GF-D8 (cell line): ENCODE data around the gene ELF5.

Source experiments
- DNase-seq: peaks from one replicate; lab custom pipeline; 2025; lab: John Stamatoyannopoulos, UW

ELF5 gene

GRCh38 chr11:34451053-34451452, 62.5 kb downstream of the ELF5 start:
- peak; percentile 2 for DNase-seq

GRCh38 chr11:34449013-34449412, 64.6 kb downstream of the ELF5 start:
- peak; percentile 49 for DNase-seq

DNA sequence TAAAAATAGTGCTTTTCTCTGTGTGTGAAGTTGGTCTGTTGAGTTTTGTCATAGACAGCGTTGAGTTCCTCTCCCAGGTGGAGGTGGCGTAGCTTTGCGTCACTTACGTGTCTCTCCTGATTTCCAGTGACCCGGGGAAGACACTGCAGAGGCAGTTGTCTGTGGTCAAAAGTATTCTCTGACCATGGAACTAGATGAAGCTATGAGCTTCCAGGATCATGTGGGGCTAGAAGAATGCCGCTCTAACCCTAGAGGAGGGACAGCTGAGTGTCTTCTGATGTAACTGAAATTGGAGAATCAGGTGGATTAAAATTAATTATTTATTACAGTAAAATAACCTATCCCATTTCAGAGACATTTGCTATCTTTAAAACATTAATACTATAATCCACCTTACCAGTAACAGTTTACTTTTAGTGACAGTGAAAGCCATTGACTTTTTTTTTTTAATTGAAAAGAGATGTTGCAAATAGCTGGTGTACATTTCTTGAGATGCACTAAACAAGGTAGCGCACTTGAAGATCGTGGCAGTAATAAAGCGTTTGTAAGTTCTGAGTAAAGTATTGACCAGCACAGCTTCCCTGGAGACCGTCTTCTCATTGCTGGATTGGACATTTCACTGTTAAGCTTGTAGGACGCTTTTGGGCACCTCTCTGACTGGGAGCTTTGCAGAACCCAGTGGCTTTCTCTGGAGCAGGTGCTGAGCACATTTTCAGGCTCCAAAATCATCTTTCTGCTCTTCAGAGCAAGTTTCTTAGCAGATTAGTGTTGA, 65.2 kb downstream of the ELF5 start:
- DNase-seq, result no peak

- no peak for DNase-seq
These were observed 66.5 kb downstream of the ELF5 start for GRCh38 chr11:34447044-34447443.

- no peak for DNase-seq
These were observed 67.2 kb downstream of the ELF5 start for GRCh38 chr11:34446386-34446785.

DNA sequence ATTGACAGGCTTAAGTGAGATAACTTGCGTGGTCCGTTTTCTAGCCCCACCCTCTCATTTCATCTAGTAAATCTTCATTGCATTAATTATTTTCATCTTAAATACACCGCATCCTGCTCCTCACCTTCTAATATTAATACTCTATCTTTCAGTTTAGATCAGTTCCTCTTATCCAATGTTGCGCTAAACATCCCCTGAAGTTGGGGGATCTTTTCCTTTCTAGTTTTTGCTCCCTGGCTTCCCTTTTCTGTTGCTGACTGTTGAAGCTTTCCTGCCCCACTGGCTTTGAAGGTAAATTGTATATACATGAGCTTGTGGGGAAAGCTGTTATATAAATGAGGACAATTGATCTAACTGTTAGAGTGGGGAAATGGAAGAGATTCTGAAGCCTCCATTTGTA, 67.6 kb downstream of the ELF5 start:
- DNase-seq, result no peak

GRCh38 chr11:34444428-34444827, 69.2 kb downstream of the ELF5 start:
- no peak for DNase-seq

DNA sequence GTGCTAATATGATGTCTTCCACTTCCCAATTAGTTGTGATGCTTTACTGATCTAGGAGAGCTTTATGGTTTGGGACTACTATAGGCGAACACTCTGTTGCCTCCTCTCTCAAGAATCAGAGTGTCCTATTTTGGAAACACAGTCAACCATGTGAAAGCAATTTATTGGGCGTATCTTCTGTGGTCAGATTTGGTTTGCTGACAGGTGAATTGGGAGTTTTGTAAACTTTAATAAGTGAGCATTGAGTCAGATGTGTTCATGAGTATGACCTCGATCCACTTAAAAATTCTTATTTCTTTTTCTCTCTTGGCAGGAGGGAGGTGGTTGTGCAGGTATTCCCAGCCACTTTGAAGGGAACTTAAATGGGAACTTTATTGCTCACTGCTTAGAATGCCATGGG, 70.5 kb downstream of the ELF5 start:
- DNase-seq, result no peak

DNA sequence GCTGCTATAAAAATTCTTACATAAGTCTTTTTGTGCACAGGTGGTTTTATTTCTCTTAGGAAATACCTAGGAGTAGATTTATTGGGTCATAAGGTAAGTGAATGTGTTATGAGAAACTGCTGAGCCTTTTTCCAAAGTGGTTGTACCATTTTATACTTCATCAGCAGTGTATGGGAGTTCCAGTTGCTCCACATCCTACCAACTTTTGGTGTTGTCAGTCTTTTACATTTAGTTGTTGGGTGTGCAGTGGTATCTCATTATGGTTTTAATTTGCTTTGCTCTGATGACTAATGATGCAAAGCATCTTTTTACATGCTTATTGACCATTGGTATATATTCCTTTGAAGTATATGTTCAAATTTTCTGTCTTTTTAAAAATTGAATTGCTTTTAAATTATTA, 71.8 kb downstream of the ELF5 start:
- DNase-seq, result no peak

DNA sequence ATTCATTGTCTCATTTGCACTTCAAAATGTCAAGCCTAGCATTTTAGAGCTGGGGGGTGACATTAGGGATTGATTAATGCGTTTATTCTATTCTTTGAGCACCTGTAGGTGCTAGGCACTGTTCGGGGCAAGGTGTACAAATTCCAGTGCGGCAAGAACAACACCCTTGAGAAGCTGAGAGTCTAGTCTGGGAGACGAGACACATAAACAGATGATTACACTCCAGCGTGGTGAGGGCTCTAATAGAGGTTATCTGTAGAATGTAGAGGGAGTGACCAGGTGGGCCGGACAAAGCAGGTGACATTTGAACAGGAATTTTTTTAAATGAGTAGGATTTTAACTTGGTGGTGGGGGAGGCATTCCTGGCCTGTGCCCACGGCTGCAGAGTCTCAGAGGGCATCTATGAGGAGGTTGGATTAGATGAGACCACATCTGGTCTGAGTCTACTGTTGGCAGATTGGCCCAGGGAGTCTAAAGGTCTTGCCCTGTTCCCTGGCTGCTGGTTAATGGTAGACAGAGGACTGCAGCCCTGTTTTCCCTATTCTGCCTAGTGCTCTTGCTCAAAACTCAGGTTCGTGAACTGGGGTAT, 73.9 kb downstream of the ELF5 start:
- no peak for DNase-seq

- peak; percentile 77 for DNase-seq
These were observed 74.8 kb downstream of the ELF5 start, which contains the start of gene CAT for GRCh38 chr11:34438529-34439507. CAT (plus strand) TSS chr11:34438934; CDS start chr11:34439014, 80 bp downstream.

DNA sequence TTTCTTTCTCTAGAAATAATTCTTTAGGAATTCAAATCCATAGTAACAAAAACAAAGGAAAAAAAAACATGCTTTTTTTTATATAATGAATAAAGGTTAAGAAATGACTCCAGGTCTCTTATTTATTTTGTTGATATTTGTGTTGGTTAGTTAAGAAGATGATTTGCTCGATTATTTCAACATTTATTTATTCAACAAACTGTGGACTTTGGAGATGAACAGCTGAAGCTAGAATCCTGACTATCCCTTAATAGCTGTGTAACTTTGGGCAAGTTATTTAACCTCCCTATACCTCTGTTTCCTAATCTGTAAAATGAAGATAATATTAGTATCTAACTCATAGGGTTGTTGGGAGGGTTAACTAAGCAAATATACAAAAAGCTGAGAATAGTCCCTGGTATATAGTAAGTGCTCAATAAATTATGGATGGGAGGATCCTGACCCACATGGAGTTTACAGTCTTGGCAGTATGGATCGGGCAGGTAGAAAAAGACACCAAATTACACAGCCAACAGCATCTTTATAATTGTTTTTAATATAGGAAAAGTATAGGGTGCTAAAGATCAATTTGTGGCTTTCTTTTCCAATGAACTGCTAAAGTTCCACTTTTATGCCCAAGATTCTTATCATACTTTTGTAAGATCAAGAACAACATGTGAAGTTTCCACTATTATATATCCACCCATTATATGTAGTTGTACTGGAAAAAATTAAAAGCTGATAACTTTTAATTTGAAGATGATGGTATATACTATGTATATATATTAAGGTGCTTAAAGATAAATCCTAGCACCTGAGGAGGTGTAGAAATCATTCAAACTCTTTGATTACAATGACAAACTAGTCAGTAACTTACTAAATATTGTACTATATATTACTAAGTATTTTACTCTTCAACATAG, 76.1 kb downstream of the ELF5 start:
- no peak for DNase-seq

GRCh38 chr11:34433899-34434298, 79.7 kb downstream of the ELF5 start:
- DNase-seq, result no peak

GRCh38 chr11:34432822-34433221, 80.8 kb downstream of the ELF5 start:
- DNase-seq, result no peak

GRCh38 chr11:34431979-34432378, 81.6 kb downstream of the ELF5 start:
- DNase-seq, result peak; percentile 15
